Prostate gland (tissue), 2 donors: Measurements from ENCODE around the gene USP32.

Source experiments
- POLR2A ChIP-seq: fragments of 450-650 bp; IDR thresholded peaks from one replicate; pipeline ENCODE4 v1.6.1; 2016; ENCODE audit warnings: antibody characterized with exemption, mild to moderate bottlenecking
- POLR2AphosphoS5 ChIP-seq: sonication (generic); formaldehyde crosslinking; IDR thresholded peaks from one replicate; pipeline ENCODE4 v1.6.1; 2017; ENCODE audit warnings: antibody characterized with exemption
- TF ChIP-seq, protein P1 (sequence below), 4 experiments: fragments of 200-600 bp in 2 of 4; fragments of 450-650 bp in 2 of 4; sonication (generic) in 2 of 4; IDR thresholded peaks; 1 replicate in 3 of 4; 2 replicates in 1 of 4; pipeline ENCODE4 v1.5.1; 2016 to 2019; ENCODE audit warnings: antibody characterized with exemption in 4 of 4, mild to moderate bottlenecking in 2 of 4, moderate library complexity in 2 of 4

DNA sequence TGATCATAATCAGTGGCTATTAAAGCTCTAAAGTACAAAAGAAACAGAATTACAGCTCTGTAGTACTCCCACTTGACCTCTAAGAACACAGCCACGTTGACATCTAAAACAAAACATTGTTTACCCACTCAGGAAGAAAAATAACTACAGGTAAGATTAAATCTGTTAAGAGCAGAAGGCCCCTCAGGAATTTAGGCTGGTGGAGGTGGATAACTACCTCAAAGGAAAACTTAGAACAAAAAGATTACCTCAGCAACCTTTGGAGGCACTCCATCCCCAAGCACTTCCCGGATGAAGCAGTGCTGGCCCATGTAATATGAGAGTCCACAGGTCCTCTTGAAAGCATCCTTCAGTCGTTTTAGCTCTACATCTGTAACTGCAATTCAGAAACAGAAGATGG is 46.7 kb downstream of the USP32 start:
- TF ChIP-seq, protein P1, sequence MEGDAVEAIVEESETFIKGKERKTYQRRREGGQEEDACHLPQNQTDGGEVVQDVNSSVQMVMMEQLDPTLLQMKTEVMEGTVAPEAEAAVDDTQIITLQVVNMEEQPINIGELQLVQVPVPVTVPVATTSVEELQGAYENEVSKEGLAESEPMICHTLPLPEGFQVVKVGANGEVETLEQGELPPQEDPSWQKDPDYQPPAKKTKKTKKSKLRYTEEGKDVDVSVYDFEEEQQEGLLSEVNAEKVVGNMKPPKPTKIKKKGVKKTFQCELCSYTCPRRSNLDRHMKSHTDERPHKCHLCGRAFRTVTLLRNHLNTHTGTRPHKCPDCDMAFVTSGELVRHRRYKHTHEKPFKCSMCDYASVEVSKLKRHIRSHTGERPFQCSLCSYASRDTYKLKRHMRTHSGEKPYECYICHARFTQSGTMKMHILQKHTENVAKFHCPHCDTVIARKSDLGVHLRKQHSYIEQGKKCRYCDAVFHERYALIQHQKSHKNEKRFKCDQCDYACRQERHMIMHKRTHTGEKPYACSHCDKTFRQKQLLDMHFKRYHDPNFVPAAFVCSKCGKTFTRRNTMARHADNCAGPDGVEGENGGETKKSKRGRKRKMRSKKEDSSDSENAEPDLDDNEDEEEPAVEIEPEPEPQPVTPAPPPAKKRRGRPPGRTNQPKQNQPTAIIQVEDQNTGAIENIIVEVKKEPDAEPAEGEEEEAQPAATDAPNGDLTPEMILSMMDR (IDR thresholded peaks at IDR 0.05): no peak
- TF ChIP-seq POLR2AphosphoS5: no peak
- no peak for TF ChIP-seq POLR2A
